GM18867 (cell line): ENCODE data around the gene PTPRG.
A peak's percentile ranks its signal among the peaks of the same experiment; 100 is the strongest.
"Not testable (repeated sequence)": the region's sequence is repeated elsewhere in the genome, so short reads cannot be mapped to it uniquely, and the experiment has no call there.

Experiments
- ATAC-seq: cut with Tn5 transposase; IDR thresholded peaks from one replicate; pipeline ENCODE4 v1.9.1; 2021; ENCODE audit warnings: mild to moderate bottlenecking, moderate library complexity; ENCODE audit not compliant: unreplicated experiment

PTPRG gene

GRCh38 chr3:61561374-61562041 is at the start of gene PTPRG:
PTPRG (plus strand) TSS chr3:61561571; CDS start chr3:61562288, 717 bp downstream.
- ATAC-seq, result peak; percentile 73

- ATAC-seq, result no peak
Observed at GRCh38 chr3:61518590-61518989, 42.8 kb upstream of the PTPRG start.

- peak; percentile 92 for ATAC-seq
Observed at GRCh38 chr3:61520966-61521628, 40.3 kb upstream of the PTPRG start.

GRCh38 chr3:61522060-61522459 is 39.3 kb upstream of the PTPRG start:
- ATAC-seq, result no peak

- ATAC-seq, result no peak
Observed at GRCh38 chr3:61522626-61523025, 38.7 kb upstream of the PTPRG start.

DNA sequence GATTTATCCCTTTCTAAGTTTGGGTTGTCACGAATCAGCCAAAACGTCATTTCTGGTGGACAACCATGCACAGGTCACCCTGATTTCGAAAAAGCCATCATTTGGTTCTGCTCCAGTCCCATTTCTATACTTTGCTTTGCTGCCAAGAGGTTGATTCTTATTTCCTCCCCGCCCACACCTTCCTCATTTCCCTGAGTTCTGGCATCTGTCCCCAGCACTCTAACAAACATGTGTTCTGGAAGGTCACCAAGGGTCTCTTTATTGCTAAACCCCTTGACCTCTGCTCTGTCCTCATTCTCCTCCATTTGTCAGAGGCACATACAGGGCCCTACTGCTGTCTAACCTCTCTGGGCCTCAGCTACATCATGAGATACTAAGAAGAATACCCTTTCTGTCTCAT is 36.4 kb upstream of the PTPRG start:
- ATAC-seq, result no peak

DNA sequence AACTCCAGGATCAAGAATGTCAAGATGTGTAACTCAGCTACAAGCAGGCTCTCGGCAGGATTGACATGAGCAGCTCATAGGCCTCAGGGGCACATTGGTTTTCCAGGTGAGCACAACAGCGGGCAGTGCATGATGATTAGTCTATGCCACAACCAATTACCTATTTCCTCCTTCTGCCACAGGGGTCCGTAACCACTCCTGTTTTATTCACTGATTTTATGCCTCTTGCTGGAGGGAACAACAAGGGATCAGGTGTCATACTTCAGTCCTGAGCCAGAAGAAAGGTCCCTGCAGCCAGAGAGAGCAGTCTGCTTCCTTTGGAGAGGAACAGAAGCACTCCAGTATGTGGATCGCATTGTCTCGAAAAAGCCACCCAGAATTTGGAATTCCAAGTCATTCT is 35.1 kb upstream of the PTPRG start:
- ATAC-seq, result no peak

- no peak for ATAC-seq
Observed at GRCh38 chr3:61527011-61527410, 34.4 kb upstream of the PTPRG start.

DNA sequence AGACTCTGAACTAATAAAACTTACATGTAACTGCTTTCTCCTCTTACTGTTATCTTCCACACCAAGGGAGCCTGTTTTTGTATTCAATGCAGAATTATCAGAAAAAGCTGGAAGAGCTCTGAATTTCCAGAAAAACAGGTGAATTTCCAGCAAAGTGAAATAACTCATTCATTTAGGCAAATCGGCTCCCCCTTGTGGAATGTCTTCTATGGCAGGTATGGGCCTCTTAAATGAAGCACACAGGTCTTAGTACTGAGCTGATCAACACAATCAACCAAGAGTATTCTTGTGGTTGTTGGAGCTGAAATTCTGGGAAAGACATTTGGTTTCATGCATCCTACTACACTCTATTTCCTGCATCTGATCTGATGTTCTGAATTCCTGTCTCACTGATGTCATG is 31.0 kb upstream of the PTPRG start:
- ATAC-seq, result no peak

DNA sequence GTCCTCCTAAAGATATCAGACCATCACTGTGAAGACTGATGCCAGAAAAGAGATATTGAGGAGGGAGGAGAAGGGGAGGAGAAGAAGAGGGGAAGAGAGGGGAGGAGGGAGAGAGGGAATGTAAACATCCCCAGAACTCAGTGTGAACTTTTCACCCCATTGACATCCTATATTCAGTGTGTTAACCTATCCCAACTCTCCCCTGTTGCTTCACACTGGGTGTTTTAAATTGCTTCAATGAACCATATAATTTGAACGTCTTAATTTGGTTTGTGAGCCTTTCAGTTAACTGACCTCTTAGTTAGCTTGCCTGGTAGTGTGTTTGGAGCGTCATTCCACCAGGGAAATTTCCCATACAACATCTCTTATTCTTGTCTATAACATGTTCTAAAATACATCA is 29.8 kb upstream of the PTPRG start:
- no peak for ATAC-seq

DNA sequence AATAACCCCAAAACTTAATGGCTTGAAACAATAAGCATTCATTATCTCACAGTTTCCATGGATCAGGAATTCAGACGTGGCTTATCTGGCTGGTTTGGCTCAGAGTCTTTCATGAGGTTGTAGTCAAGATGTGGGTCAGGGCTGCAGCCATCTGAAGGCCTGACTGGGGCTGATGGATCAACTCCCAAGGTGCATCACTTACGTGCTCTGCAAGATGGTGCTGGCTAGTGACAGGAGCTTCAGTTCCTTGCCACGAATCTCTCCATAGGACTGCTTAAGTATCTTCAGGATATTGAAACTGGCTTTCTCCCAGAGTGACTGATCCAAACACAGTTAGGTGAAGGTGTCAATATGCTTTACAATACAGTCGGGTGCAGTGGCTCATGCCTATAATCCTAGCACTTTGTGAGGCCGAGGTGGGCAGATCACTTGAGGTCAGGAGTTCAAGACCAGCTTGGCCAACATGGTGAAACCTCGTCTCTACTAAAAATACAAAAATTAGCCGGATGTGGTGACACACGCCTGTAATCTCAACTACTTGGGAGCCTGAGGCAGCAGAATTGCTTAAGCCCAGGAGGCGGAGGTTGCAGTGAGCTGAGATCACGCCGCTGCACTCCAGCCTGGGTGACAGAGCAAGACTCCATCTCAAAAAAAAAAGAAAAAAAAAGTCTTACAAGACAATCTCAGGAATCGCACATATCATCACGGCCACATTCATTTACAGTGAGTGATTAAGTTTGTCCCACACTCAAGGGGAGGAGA is 28.5 kb upstream of the PTPRG start:
- no peak for ATAC-seq

DNA sequence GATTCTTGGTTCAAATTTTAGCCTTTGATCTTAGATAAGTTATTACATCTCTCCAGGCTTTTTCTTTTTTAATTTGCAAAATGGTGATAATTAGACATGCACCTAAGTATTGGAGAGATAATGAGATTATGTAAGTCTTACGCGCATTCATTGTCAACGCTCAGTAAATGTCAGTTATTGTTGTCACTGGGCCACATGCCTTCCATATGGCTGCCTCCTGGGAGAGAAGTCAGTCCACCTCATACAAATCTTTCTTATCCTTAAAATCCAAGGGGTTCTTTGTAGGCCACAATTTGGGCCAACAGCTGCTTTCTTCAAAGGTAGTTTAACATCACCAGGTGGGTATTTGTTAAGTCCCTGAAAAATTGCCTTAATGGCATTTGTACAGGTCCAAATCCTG is 25.5 kb upstream of the PTPRG start:
- ATAC-seq, result no peak

DNA sequence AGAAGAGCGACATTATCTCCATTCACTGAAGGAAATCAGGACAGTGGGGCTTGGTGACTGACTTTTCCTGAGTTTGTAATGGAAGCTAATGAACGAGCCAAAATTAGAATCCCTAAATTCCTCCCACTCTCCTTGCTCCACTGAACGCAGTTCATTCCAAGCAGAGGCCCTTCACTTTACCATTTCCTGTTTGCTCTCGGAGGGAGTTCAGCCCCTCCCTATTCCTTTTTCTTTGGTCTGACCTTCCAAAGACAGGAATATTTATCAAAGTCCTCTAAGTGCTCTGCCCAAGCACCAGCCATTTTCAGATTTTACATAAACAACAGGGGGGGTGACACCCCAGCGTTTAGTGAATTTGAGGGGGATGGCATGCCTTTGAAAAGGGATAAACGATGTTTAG is 24.0 kb upstream of the PTPRG start:
- no peak for ATAC-seq

GRCh38 chr3:61538486-61538885 is 22.9 kb upstream of the PTPRG start:
- ATAC-seq, result no peak

- no peak for ATAC-seq
Observed at GRCh38 chr3:61541694-61542093, 19.7 kb upstream of the PTPRG start.

GRCh38 chr3:61545716-61546115 is 15.7 kb upstream of the PTPRG start:
- no peak for ATAC-seq

- ATAC-seq, result no peak
Observed at GRCh38 chr3:61547625-61548024, 13.7 kb upstream of the PTPRG start.

GRCh38 chr3:61552704-61553103 is 8.7 kb upstream of the PTPRG start:
- not testable (repeated sequence) for ATAC-seq

- ATAC-seq, result no peak
Observed at GRCh38 chr3:61559136-61559731, 2.1 kb upstream of the PTPRG start.

DNA sequence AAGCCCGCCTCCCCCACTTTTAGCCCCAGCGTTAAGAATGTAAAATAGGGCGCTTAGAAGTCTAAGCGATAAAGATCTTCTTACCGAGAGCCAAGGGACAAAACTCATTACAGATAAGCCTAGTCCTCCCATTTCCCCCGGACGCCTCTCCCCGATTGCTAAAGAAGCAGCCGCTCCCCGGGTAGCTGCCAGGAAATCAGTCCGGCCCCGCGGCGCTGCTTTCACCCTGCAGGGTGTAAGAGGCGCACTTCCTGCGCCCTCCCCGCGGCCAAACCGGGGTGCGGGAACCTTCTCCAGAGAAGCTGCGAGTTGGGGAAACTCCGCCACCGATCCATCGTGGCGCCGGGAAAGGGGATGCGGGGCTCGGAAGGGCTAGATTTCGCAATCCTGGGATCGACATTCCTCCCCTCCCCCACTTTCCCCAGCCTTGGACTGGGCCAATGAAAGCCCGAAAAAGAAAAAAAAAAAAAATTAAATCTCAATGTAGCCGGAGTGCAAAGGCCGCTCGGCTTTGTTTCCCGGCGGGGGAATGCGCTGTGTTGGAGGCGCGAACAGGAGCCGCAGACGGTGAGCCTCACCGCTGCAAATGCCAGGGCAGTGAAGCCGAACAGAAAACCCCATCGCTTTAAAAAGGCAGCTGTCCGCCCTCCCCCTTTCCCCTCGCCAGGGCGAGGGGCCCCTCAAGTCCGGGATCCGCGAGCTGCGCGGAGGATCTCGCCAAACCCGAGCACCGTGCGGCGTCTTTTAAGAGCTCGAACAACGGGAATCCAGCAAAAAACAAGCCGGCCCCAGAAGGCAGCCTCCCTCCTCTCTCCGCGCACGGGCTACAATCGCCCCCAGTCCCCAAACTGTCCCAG is 626 bp upstream of the PTPRG start:
- ATAC-seq, result peak; percentile 45
